GM12892 (cell line): ENCODE measurements around the gene OPA1. TPM values are rescaled to one million over a fixed set of nuclear protein-coding genes. Genes with fewer than 3 reads are reported as not detected.

Source experiments
- DNase-seq: peaks from one replicate; pipeline ENCODE4 v3.0.0; 2011; ENCODE audit not compliant: insufficient read length
- FAIRE-seq: peaks from 2 replicates; lab custom pipeline; 2011; peaks lifted over from hg19 to GRCh38; lab: Jason Lieb, UNC
- POLR2A ChIP-seq: IDR thresholded peaks from 2 replicates; pipeline ENCODE4 v1.6.1; 2011; ENCODE audit warnings: low read depth, low read length, control low read depth
- POLR2AphosphoS5 ChIP-seq: IDR thresholded peaks from 2 replicates; pipeline ENCODE4 v1.6.1; 2011; ENCODE audit warnings: low read depth, low read length, control low read depth
- TAF1 ChIP-seq: IDR thresholded peaks from 2 replicates; pipeline ENCODE4 v1.6.1; 2011; ENCODE audit warnings: low read depth, mild to moderate bottlenecking, control low read depth, low read length, borderline replicate concordance
- polyA plus RNA-seq: library from polyadenylated mRNA; unstranded; fragments of >200 nt; gene quantifications from one replicate; pipeline ENCODE4 v1.2.1, GENCODE V29; 2012; ENCODE audit warnings: missing spikeins, inconsistent platforms; ENCODE audit not compliant: missing spikeins

Gene OPA1, protein sequence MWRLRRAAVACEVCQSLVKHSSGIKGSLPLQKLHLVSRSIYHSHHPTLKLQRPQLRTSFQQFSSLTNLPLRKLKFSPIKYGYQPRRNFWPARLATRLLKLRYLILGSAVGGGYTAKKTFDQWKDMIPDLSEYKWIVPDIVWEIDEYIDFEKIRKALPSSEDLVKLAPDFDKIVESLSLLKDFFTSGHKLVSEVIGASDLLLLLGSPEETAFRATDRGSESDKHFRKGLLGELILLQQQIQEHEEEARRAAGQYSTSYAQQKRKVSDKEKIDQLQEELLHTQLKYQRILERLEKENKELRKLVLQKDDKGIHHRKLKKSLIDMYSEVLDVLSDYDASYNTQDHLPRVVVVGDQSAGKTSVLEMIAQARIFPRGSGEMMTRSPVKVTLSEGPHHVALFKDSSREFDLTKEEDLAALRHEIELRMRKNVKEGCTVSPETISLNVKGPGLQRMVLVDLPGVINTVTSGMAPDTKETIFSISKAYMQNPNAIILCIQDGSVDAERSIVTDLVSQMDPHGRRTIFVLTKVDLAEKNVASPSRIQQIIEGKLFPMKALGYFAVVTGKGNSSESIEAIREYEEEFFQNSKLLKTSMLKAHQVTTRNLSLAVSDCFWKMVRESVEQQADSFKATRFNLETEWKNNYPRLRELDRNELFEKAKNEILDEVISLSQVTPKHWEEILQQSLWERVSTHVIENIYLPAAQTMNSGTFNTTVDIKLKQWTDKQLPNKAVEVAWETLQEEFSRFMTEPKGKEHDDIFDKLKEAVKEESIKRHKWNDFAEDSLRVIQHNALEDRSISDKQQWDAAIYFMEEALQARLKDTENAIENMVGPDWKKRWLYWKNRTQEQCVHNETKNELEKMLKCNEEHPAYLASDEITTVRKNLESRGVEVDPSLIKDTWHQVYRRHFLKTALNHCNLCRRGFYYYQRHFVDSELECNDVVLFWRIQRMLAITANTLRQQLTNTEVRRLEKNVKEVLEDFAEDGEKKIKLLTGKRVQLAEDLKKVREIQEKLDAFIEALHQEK
- 40.0 TPM for polyA plus RNA-seq

DNA sequence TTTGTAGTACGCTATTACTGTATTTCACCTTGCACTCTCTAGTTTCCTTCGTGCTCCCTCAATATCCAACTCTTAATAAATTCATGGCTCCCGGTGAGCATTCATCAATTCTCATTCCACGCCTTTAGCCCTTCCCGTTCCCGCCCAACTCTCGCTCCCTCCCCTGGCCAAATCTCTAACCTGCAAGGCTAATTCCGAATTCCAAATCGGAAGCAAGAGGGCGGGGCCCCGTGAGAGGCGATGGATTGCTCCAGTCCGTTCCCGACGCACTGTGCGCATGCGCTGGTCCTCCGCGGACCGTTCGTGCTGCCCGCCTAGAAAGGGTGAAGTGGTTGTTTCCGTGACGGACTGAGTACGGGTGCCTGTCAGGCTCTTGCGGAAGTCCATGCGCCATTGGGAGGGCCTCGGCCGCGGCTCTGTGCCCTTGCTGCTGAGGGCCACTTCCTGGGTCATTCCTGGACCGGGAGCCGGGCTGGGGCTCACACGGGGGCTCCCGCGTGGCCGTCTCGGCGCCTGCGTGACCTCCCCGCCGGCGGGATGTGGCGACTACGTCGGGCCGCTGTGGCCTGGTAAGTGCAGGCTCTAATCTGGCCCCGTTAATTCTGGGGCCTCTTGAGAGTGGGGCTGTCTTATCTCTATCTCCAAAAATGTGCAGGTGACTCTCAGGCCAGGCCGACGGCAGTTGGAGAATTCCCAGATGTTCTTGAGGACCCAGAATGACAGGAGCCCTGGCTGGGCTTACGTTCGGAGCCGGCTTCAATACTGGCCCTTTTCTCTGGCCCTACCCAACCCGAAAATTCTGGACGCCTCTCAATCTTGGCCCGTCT, at the start of gene OPA1:
Gene OPA1 (plus strand): TSS at position 368 of the 827 bp plus-strand sequence. CDS start 170 bp downstream, at position 538.
- peak; percentile 86 for DNase-seq
- peak; percentile 89 for FAIRE-seq
- TF ChIP-seq POLR2AphosphoS5 (peak; percentile 79), TAF1 (peak; percentile 83), POLR2A (peak; percentile 88)

DNA sequence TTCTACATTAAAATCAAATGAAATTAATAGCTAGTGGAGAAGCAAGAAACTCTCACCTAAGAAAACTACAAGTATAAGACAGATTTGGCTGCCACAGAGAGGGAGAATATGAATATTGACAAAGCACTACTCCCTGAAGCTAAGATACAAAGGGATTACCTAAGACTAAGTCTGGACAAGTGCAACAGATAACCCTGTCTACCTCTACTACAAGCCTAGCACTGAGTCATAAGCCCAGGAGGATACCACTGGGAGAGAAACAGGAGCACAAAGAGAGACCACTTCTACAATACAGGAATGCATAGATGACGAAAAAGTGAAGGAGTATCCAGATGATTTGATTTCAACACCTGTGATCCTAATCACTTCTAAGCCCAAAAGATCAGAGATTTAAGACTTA, 48.7 kb upstream of the OPA1 start:
- TF ChIP-seq POLR2AphosphoS5 (no peak), TAF1 (no peak), POLR2A (no peak)
- no peak for DNase-seq
- FAIRE-seq: no peak

DNA sequence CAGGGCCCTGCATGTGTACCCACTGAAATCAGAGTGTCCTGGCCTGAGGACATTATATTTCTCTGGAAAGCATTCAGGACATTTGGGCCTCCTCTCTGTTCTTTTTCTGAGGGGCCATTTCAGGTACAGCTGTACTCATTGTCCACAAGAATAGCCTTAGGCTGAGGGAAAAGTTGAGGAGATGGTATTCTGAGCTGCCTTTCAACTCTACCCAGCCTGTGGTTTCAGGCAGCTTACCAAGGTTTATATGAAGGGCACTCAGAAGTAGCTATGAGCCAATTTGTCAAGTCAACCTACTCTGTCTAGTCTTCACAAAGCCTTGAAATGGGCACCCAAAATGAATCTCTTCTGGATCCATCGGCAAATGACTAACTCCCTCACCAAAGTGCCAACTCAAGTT, 47.7 kb upstream of the OPA1 start:
- DNase-seq: no peak
- TF ChIP-seq POLR2AphosphoS5 (no peak), POLR2A (no peak), TAF1 (no peak)
- no peak for FAIRE-seq

DNA sequence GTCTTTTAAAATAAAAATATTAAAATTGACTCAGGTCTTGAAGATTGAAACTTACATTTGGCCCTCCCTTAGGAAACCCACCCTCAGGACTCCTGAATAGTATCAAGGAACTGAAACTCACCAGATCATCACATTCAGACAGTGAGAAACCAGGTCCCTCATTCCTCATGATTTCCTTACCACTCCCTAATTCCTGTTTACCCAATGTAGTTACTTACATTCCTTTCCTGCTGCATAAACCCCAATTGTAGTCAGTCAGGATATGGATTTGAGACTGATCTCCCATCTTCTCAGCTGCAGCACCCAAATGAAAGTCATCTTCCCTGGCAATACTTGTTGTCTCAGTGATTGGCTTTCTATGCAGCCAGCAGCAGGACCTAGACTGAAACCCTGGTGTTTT, 46.9 kb upstream of the OPA1 start:
- FAIRE-seq: no peak
- no peak for DNase-seq
- no peak for TF ChIP-seq TAF1
- TF ChIP-seq POLR2A: no peak
- no peak for TF ChIP-seq POLR2AphosphoS5

DNA sequence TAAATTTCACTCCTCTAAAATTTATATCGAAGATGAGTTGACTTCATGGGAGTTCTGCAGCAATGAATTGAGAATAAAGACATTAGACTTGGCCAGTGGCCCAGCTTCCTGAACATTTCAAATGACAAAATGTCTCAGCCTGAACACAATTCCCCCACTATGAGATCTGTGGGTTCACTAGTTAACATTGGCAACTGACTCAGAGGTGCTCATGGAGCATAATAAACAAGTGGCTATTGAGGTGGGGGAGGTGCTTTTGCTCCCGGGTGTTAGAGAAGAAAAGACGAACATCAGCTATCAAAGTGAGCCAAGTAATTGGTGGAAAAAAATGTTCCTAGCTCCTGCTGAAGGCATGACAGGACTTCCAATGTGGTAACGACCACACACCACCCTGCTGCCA, 44.6 kb upstream of the OPA1 start:
- FAIRE-seq (no peak), DNase-seq (no peak)
- TF ChIP-seq TAF1: no peak
- no peak for TF ChIP-seq POLR2A
- no peak for TF ChIP-seq POLR2AphosphoS5

DNA sequence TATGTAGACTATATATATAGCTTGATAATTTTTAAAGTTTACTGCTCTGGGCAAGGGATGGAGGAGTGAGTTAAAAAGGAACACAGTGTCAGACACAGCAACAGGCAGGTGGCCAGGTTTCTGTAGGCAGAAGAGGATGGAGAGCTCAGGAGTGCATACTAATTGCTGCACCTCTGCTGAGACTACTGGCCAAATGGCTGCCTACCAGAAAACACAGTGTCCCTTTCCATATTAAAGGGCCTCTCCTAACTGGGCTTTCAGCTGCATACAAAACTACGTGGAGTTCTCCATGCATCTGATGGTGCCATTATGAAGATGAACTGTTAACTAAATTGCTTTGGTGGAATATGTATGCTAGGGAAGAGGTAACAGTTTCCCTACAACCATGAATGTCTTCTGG, 40.1 kb upstream of the OPA1 start:
- FAIRE-seq (no peak), DNase-seq (no peak)
- TF ChIP-seq TAF1: no peak
- TF ChIP-seq POLR2AphosphoS5: no peak
- TF ChIP-seq POLR2A: no peak

DNA sequence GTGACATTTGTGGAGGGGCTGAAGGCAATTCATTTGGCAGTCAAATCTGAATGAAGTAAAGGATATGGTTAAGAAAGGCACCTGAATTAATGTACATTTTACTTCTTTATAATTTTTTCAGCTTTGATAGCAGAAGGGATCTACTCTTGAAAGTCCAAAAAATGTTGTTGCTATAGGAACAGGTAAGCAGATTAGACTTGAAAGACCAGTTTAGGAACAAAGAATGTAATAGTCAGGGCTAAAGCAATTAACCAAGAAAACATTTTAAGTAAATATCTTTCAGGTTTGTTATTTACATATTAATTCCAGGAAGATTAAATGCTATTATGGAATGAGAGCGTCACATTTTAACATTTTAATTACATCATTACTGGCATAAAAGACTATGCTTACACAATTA, 39.4 kb upstream of the OPA1 start:
- no peak for TF ChIP-seq POLR2AphosphoS5
- no peak for DNase-seq
- FAIRE-seq: no peak

DNA sequence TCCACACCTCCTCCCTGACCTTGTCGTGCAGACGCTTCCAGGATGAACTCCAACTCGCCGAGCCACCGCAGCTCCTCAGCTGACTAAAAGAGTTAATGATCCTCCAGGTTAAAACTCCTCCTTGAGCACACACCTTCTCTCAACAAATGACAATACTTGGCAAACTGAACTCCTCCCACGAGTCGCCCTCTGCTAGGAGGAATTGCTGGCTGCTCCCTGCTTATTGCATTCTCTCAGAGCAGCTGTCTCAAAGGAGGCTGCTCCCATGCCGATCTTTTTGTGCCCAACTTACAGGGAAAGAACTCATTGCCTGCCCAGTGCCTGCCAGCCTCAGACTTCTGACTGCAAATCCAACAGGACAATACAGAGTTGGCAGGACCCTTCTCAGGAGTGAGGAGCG, 38.2 kb upstream of the OPA1 start, which contains the start of gene ATP13A4:
Gene ATP13A4 (minus strand): TSS at position 85 of the 400 bp plus-strand sequence. CDS start 96 bp downstream, outside the sequence.
- DNase-seq (no peak), FAIRE-seq (no peak)
- TF ChIP-seq POLR2A (no peak), TAF1 (no peak), POLR2AphosphoS5 (no peak)

DNA sequence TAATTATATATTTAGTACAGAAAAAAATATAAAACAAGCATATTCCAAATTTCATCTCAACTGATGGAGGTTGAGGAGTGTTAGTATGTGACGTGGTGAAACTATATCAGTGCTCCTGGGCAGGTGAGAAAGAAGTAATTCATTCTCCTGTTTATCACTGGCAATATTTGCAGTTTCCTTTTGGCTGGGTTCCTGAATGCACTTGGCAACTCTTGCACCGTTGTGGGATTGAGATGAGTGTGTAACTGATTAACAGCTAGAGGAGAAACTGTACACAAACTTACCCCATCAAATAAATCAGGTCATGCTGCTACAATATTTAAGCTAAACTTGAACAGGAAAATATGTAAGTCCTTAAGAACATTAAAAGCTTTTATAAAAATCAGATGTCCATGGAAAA, 36.2 kb upstream of the OPA1 start:
- FAIRE-seq: no peak
- TF ChIP-seq POLR2AphosphoS5: no peak
- no peak for TF ChIP-seq TAF1
- no peak for TF ChIP-seq POLR2A
- DNase-seq: no peak

DNA sequence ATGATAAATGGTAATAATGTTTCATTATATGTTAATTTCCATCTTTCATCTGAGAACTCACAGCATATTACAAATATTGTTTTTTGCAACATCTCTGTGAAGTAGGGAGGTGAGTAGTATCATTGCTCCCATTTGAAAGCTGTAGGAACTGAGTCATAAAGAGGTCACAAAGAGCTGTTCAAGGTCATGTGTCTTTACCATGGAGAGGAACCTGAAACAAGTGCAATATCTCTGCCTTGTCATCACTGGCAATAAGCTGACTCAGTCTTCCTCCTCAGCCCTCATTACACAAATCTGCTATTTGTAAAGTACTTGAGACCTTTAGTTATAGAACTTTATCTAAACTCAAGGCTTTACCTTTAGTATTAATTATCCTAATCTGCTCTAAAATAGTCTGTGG, 33.9 kb upstream of the OPA1 start:
- TF ChIP-seq POLR2A: no peak
- no peak for TF ChIP-seq POLR2AphosphoS5
- TF ChIP-seq TAF1: no peak
- DNase-seq: no peak
- FAIRE-seq: no peak
